Lower lobe of right lung (tissue), 2 donors: ENCODE measurements around the gene S100A16. TPM values are rescaled to one million over a fixed set of nuclear protein-coding genes. Genes with fewer than 3 reads are reported as not detected.

Experiments used
- ATAC-seq, 2 donors: fragments of 200-7000 bp; cut with Tn5 transposase; one replicate each; pipeline ENCODE4 v1.9.1; 2020 to 2022; ENCODE audit warnings: mild to moderate bottlenecking in 2 of 2, moderate library complexity in 2 of 2
- DNase-seq: peaks from one replicate; pipeline ENCODE4 v3.0.0-alpha.2; 2020
- H3K27ac ChIP-seq: fragments of 200-600 bp; one replicate; pipeline ENCODE4 v1.8.0; 2022
- H3K27me3 ChIP-seq: fragments of 200-600 bp; one replicate; pipeline ENCODE4 v1.8.0; 2022; ENCODE audit warnings: low read depth
- H3K36me3 ChIP-seq: fragments of 200-600 bp; one replicate; pipeline ENCODE4 v1.8.0; 2022; ENCODE audit warnings: mild to moderate bottlenecking
- H3K4me1 ChIP-seq: fragments of 200-600 bp; one replicate; pipeline ENCODE4 v1.8.0; 2022
- H3K4me3 ChIP-seq: fragments of 200-600 bp; one replicate; pipeline ENCODE4 v1.8.0; 2022; ENCODE audit warnings: mild to moderate bottlenecking
- H3K9me3 ChIP-seq: fragments of 200-600 bp; one replicate; pipeline ENCODE4 v1.8.0; 2022
- intact Hi-C: fragments of 100-400 bp; cut with DNase I; formaldehyde crosslinking; loops from one replicate; pipeline ENCODE4 v1.11.0; 2022
- total RNA-seq: library from RNA; stranded (reverse); fragmentation: NEBNext Ultra II Directional; extraction: Animal tissue kit (Norgen Biotek cat#: 25700); gene quantifications from one replicate; pipeline ENCODE4 v1.2.1, GENCODE V29; 2021
- TF ChIP-seq, protein P1 (sequence below): fragments of 200-600 bp; IDR thresholded peaks from one replicate; pipeline ENCODE4 v1.8.0; 2022; ENCODE audit warnings: antibody characterized with exemption, mild to moderate bottlenecking
- donor health status: DM: no; HTN: yes; CAD: no; lungs with severe emphysema.

The S100A16 gene
- total RNA-seq, 1 donor from 2014 or later: 52.3 TPM

DNA sequence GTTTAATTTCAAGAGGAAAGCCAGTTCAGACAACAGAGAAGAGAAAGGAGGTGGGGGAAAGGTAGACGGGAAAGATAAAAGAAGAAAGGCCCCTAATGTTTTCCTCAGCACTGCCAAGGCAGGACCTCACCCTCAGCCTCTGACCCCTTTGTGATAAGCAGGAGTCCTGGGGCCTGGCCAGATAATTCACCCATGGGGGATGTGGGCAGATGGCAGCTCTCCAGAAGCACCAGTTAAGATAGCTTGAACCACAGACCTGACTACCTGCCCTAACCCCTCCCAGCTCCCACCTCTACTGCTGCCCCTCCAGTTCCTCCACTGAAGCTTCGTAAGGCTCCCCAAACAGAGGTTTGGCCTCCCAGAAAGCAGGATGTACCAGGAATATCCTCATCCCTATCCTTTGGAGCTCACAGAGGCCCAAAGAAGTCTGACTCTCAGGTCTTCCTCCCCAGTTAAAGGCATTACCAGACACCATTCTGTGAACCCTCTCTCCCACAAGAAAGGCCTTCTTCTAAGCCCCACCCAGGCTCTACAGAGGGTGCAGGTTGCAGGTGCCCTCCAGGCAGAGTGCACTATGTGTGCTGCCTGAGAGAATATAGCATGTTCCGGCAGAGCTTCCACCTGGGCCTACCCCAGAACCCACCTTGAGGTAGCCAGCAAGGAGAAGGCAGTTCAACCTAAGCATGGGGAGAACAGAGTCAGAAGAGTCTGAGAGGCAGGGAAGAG, 36.4 kb upstream of the S100A16 start:
- H3K4me1 ChIP-seq: peaks cover 20% of the 10 kb centered on the region
- ATAC-seq (no peak), DNase-seq (no peak)
- peaks cover 26% of the 10 kb centered on the region for H3K36me3 ChIP-seq
- H3K4me3 ChIP-seq: no peak overlapping the region
- no peaks in the 10 kb centered on the region for H3K9me3 ChIP-seq
- TF ChIP-seq, protein P1, sequence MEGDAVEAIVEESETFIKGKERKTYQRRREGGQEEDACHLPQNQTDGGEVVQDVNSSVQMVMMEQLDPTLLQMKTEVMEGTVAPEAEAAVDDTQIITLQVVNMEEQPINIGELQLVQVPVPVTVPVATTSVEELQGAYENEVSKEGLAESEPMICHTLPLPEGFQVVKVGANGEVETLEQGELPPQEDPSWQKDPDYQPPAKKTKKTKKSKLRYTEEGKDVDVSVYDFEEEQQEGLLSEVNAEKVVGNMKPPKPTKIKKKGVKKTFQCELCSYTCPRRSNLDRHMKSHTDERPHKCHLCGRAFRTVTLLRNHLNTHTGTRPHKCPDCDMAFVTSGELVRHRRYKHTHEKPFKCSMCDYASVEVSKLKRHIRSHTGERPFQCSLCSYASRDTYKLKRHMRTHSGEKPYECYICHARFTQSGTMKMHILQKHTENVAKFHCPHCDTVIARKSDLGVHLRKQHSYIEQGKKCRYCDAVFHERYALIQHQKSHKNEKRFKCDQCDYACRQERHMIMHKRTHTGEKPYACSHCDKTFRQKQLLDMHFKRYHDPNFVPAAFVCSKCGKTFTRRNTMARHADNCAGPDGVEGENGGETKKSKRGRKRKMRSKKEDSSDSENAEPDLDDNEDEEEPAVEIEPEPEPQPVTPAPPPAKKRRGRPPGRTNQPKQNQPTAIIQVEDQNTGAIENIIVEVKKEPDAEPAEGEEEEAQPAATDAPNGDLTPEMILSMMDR: no peak
- H3K27ac ChIP-seq: no peak overlapping the region
- intact Hi-C loops: no loop called here
- no peaks in the 10 kb centered on the region for H3K27me3 ChIP-seq

DNA sequence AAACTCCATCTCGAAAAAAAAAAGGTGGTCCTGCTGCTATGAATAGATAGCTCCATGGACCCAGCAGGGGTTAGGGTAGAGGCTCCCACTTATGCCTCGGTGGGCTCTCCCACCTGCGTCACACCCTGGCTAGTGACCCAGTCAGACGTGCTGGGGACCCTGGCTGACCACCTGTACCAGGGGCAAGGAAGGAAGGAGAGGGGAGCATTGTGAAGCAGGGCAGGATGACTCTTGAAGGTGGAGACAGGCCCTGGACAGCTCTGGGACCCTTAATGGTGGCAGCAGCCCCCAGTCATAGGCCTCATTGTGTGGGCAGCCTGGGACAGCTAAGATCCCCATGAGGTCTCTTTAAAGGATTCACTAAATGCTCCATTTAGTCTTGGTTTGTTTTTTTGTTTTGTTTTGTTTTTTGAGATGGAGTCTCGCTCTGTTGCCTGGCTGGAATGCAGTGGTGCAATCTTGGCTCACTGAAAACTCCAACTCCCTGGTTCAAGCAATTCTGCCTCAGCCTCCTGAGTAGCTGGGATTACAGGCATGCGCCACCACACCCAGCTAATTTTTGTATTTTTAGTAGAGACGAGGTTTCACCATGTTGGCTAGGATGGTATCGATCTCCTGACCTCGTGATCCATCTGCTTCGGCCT, 35.2 kb upstream of the S100A16 start:
- ATAC-seq (no peak), DNase-seq (no peak)
- TF ChIP-seq, protein P1: no peak
- Histone ChIP-seq H3K27me3 (no peaks in the 10 kb centered on the region), H3K36me3 (peaks cover 38% of the 10 kb centered on the region), H3K27ac (no peak overlapping the region), H3K4me1 (peaks cover 24% of the 10 kb centered on the region), H3K9me3 (no peaks in the 10 kb centered on the region), H3K4me3 (no peak overlapping the region)
- intact Hi-C loops: no loop called here

DNA sequence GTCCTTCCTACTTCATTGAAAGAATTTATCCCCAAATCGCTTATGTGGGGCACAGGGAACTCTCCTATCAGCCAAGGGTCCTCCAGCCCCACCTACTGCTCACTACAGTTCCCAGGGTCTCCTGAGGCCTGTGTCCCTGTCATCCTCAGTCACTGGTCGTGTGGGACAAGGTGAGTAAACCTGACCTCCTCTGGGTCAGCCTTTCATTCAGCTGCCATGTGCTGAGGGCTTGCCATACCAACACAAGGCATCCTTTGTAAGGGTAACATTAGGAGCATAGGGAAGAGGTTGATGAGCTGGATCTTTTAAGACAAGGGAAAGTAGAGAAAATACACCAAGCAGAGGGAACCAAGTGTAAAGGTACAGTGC, 34.4 kb upstream of the S100A16 start:
- Histone ChIP-seq H3K4me3 (no peak overlapping the region), H3K36me3 (peaks cover 45% of the 10 kb centered on the region), H3K27ac (peak overlapping the region; percentile 13), H3K27me3 (no peaks in the 10 kb centered on the region), H3K4me1 (peaks cover 17% of the 10 kb centered on the region), H3K9me3 (no peaks in the 10 kb centered on the region)
- peak; percentile 7 to 27 for ATAC-seq
- no peak for DNase-seq
- TF ChIP-seq, protein P1: no peak
- intact Hi-C loops: no loop called here

DNA sequence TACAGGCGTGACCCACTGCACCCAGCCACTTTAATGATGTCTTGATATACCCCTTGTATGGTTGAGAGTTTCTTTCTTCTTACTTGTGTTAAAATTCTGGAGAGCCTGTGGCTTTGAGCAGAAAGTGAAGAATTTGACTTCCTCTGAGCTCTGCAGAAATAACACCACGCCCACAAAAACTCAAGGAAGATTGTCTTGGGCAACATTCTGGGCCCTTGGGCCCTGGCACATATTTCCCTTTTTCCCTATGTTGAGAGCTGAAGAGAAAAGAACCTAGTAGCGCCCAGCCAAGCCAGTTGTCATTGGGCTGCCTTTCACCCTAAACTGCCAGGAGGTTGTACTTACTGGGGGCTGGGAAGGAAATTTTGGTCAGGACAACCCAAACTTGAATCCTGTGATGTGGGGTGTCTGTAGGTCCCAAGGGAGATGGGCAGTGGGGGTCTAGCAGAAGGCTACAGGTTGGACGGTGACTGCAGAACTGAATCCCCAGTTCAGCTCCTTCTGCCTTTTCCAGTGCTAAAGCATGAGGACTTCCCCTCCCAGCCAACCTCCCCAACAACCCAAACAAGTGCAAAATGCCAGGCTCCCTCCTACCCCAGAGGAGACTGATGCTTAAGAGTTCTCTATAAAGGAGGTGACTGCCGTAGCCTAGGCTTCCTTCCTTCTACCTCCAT, 33.9 kb upstream of the S100A16 start:
- no peaks in the 10 kb centered on the region for H3K27me3 ChIP-seq
- H3K36me3 ChIP-seq: peaks cover 51% of the 10 kb centered on the region
- H3K9me3 ChIP-seq: no peaks in the 10 kb centered on the region
- H3K4me3 ChIP-seq: no peak overlapping the region
- peak overlapping the region; percentile 13 for H3K27ac ChIP-seq
- peak; percentile 59 to 61 for ATAC-seq
- no peak for DNase-seq
- TF ChIP-seq, protein P1: no peak
- peaks cover 17% of the 10 kb centered on the region for H3K4me1 ChIP-seq
- intact Hi-C loops: no loop called here

DNA sequence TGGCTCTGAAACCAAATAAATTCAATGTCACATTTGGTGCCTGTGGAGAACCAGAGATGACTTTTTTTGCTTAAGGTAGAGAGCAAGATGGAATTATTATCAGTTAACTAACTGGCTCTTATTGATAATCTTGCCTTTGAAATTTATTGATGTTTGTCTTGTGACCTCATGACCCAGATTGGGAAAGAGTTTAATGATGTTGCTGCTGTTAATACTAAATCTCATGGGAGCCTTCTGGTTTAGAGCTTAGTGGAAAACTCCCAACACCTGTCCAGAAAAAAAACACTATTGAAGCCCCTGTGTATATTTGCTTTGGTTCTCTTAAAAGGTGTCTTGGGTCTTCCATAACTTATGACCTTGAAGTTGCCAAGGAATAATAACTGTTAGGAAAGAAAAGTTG, 30.9 kb upstream of the S100A16 start:
- DNase-seq (no peak), ATAC-seq (no peak)
- H3K9me3 ChIP-seq: no peaks in the 10 kb centered on the region
- intact Hi-C loops: no loop called here
- H3K4me1 ChIP-seq: peaks cover 17% of the 10 kb centered on the region
- no peak overlapping the region for H3K4me3 ChIP-seq
- no peaks in the 10 kb centered on the region for H3K27me3 ChIP-seq
- no peak overlapping the region for H3K27ac ChIP-seq
- TF ChIP-seq, protein P1: no peak
- peaks cover 81% of the 10 kb centered on the region for H3K36me3 ChIP-seq
